ENCODE measurements around the gene PSMD14. TPM values are rescaled to one million over a fixed set of nuclear protein-coding genes. Genes with fewer than 3 reads are reported as not detected.

The PSMD14 gene
- total RNA-seq, 2 experiments from 2014 or later = 49.2 to 84.3 TPM

DNA sequence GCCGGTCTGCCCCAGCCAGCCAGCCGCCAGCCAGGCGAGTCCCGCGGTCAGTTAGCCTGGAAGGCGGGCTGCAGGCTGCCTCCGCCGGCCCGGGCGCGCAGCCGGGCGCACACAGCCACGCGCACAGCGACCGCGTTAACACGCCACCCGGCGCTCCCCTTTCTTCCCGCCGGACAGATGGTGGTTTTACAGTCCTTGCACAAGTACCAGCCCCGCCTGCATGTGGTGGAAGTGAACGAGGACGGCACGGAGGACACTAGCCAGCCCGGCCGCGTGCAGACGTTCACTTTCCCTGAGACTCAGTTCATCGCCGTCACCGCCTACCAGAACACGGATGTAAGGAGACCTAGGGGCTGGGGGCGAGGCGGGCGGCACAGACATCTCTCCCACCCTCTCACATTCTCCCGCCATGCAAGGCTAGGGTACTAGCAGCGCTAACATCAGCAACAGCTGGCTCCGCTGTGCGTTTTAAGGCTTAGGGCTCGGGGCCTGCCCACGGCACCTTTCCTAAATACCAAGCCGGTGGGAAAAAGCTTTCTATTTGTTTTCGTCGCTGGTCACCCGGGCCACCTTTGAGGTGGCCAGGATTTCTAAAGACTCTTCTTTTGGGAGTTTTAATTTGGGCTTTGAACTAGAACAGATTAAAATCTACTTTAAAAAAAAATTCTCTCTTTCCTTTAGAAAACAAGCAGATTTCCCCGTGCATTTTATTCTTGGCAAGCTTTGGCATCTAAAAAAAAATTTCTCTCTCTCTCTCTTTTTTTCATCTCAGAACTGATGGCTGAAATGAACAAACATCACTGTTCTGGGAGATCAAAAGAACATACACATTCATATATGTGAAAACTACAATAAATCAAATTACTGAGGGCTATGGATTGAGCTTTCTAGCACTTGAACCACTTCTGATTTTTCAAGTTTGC lies 110.8 kb downstream of the PSMD14 start:
- BruUV-seq (replicated peaks) = no TSS peak
- Histone ChIP-seq H3K4me2 (ENCODE audit: low read length) (no peak overlapping the region), H3K9me2 (ENCODE audit: insufficient read depth, low read length) (no peaks in the 10 kb centered on the region), H3K9me3 (ENCODE audit: low read length) (no peaks in the 10 kb centered on the region), H3K36me3 (ENCODE audit: insufficient read depth, low read length) (no peaks in the 10 kb centered on the region), H3K27ac (ENCODE audit: low read depth, low read length, poor library complexity, severe bottlenecking) (no peak overlapping the region), H3K4me1 (ENCODE audit: insufficient read depth, low read length, poor library complexity, severe bottlenecking) (no peaks in the 10 kb centered on the region), H2AFZ (ENCODE audit: low read length) (no peak overlapping the region), H3K79me2 (ENCODE audit: insufficient read depth, low read depth, low read length) (no peaks in the 10 kb centered on the region), H4K20me1 (ENCODE audit: insufficient read depth, low read length) (no peaks in the 10 kb centered on the region), H3K4me3 (ENCODE audit: low read depth, low read length, poor library complexity, severe bottlenecking) (no peak overlapping the region)
- TF ChIP-seq, protein P1, sequence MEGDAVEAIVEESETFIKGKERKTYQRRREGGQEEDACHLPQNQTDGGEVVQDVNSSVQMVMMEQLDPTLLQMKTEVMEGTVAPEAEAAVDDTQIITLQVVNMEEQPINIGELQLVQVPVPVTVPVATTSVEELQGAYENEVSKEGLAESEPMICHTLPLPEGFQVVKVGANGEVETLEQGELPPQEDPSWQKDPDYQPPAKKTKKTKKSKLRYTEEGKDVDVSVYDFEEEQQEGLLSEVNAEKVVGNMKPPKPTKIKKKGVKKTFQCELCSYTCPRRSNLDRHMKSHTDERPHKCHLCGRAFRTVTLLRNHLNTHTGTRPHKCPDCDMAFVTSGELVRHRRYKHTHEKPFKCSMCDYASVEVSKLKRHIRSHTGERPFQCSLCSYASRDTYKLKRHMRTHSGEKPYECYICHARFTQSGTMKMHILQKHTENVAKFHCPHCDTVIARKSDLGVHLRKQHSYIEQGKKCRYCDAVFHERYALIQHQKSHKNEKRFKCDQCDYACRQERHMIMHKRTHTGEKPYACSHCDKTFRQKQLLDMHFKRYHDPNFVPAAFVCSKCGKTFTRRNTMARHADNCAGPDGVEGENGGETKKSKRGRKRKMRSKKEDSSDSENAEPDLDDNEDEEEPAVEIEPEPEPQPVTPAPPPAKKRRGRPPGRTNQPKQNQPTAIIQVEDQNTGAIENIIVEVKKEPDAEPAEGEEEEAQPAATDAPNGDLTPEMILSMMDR (conservative IDR thresholded peaks at IDR 0.05; ENCODE audit: low read length) = no peak
- no peak for TF ChIP-seq EZH2phosphoT487 (IDR thresholded peaks at IDR 0.05; ENCODE audit: borderline replicate concordance, low read depth, low read length)
- POLR2A ChIA-PET = interaction anchor here (0.9 to 1.2 kb wide), 2 partner anchors 11 to 30 kb away, joined by 3 to 5 read pairs; no protein-coding TSS in a partner anchor
- intact Hi-C loops (cut with micrococcal nuclease; ENCODE audit: unreplicated experiment) = no loop called here
- CTCF ChIA-PET (ENCODE audit: unreplicated experiment) = no interaction called here
- DNase-seq (ENCODE audit: low spot score) = no peak

- Histone ChIP-seq H3K4me1 (ENCODE audit: insufficient read depth, low read length, poor library complexity, severe bottlenecking) (no peaks in the 10 kb centered on the region), H4K20me1 (ENCODE audit: insufficient read depth, low read length) (no peaks in the 10 kb centered on the region), H3K4me3 (ENCODE audit: low read depth, low read length, poor library complexity, severe bottlenecking) (no peak overlapping the region), H3K9me2 (ENCODE audit: insufficient read depth, low read length) (no peaks in the 10 kb centered on the region), H3K9me3 (ENCODE audit: low read length) (no peaks in the 10 kb centered on the region), H3K27ac (ENCODE audit: low read depth, low read length, poor library complexity, severe bottlenecking) (no peak overlapping the region), H3K4me2 (ENCODE audit: low read length) (no peak overlapping the region), H2AFZ (ENCODE audit: low read length) (no peak overlapping the region), H3K36me3 (ENCODE audit: insufficient read depth, low read length) (no peaks in the 10 kb centered on the region), H3K79me2 (ENCODE audit: insufficient read depth, low read depth, low read length) (no peaks in the 10 kb centered on the region)
- CTCF ChIA-PET (ENCODE audit: unreplicated experiment) = no interaction called here
- intact Hi-C loops (cut with micrococcal nuclease; ENCODE audit: unreplicated experiment) = no loop called here
- BruUV-seq (replicated peaks) = no TSS peak
- POLR2A ChIA-PET = interaction anchor here (0.9 to 1.2 kb wide), 2 partner anchors 10 to 31 kb away, joined by 3 to 5 read pairs; no protein-coding TSS in a partner anchor
- no peak for DNase-seq (ENCODE audit: low spot score)
- no peak for TF ChIP-seq EZH2phosphoT487 (IDR thresholded peaks at IDR 0.05; ENCODE audit: borderline replicate concordance, low read depth, low read length)
- TF ChIP-seq, protein P1 (conservative IDR thresholded peaks at IDR 0.05; ENCODE audit: low read length) = no peak
Observed at GRCh38 chr2:161419638-161420190, 111.5 kb downstream of the PSMD14 start.
